ENCODE data around the gene DLG2.

DNA sequence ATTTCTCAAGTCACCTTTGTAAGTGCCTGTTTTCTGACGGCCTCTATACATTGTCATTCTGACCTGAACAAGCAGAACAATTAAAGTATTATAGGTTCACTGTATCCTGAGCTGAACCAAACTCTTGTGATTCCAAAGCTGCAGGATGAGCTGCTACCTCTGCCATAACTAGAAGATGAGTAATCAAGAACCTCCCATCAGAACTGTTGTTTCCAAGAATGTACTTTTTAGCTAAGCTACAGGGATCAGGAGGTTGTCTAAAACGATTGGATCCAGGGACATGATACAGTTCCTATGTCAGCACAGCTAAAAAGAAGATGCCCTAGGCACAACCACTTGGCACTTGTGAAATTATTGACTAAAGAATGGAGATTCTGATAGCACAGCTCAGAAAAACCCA is 2052.6 kb downstream of the DLG2 start:
- TF ChIP-seq, protein P1, sequence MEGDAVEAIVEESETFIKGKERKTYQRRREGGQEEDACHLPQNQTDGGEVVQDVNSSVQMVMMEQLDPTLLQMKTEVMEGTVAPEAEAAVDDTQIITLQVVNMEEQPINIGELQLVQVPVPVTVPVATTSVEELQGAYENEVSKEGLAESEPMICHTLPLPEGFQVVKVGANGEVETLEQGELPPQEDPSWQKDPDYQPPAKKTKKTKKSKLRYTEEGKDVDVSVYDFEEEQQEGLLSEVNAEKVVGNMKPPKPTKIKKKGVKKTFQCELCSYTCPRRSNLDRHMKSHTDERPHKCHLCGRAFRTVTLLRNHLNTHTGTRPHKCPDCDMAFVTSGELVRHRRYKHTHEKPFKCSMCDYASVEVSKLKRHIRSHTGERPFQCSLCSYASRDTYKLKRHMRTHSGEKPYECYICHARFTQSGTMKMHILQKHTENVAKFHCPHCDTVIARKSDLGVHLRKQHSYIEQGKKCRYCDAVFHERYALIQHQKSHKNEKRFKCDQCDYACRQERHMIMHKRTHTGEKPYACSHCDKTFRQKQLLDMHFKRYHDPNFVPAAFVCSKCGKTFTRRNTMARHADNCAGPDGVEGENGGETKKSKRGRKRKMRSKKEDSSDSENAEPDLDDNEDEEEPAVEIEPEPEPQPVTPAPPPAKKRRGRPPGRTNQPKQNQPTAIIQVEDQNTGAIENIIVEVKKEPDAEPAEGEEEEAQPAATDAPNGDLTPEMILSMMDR (IDR thresholded peaks at IDR 0.05; ENCODE audit: low read depth, low read length, poor library complexity, severe bottlenecking): no peak
- TF ChIP-seq EZH2phosphoT487 (IDR thresholded peaks at IDR 0.05; ENCODE audit: borderline replicate concordance, low read length): no peak

Measured in DOHH2 (cell line).